HG03439 (cell line): ENCODE results near the gene KCNK18.
"Not testable (repeated sequence)": the region's sequence is repeated elsewhere in the genome, so short reads cannot be mapped to it uniquely, and the experiment has no call there.

Experiments
- ATAC-seq: cut with Tn5 transposase; IDR thresholded peaks from one replicate; pipeline ENCODE4 v1.9.1; 2021; ENCODE audit warnings: mild to moderate bottlenecking, moderate library complexity; ENCODE audit not compliant: unreplicated experiment

KCNK18 gene

DNA sequence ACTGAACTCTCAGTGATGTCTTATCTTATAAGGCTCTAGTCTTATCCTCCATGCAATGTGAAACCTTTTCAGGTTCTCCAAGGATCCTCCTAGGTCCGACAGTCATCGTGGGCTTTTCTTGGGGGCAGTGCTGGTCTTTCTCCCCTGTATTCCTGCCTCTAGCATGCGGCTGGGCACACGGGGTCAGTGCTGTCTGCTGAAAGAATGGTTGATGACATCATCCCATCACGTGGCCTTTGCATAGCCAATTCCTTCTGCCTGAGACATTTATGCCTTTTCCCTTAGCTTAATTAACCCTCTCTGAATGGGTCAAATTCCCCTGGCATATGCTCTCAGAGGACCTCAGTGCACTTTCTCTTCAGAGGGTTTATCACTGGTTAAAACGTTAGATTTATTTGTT is 27.0 kb upstream of the KCNK18 start:
- no peak for ATAC-seq

- ATAC-seq, result peak; percentile 76
Measured at GRCh38 chr10:117174439-117175214, 22.7 kb upstream of the KCNK18 start.

DNA sequence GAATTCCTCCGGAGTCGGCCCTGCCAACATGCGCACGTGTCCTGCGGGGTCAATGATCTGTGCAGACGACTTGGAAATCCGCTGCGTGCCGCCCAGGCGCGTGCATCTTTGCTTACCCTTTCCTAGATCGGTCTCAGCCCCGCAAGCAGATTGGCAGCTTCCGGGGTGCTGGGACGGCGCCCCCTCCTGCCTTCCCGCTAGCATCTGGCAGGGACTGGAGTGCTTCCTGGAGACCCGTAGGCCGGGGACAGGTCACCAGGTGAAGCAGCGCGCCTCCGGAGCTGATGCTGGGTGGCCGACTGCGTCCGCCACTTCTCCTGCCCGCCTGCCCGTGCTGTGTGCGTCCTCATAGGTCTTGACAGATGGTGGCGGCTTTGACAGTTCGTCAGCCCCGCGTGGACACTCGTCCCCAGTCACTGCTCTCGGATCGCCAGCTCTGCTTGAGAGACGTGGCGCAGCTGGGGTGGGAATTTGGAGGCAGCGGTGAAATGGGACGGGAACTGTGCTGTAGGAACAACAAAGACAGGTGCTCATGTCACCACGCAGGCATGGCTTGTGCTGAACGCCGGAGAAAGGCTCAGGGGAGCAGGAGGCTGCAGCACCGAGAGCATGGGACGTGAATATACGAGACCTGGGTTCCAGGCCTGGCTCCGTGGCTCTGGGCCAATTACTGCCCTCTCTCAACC is 21.9 kb upstream of the KCNK18 start:
- peak; percentile 40 for ATAC-seq

GRCh38 chr10:117175901-117176534 is 21.3 kb upstream of the KCNK18 start:
- ATAC-seq, result peak; percentile 54

- ATAC-seq, result no peak
Measured at GRCh38 chr10:117178190-117178589, 19.1 kb upstream of the KCNK18 start.

- no peak for ATAC-seq
Measured at GRCh38 chr10:117184296-117184695, 13.0 kb upstream of the KCNK18 start.

- no peak for ATAC-seq
Measured at GRCh38 chr10:117184821-117185220, 12.5 kb upstream of the KCNK18 start.

DNA sequence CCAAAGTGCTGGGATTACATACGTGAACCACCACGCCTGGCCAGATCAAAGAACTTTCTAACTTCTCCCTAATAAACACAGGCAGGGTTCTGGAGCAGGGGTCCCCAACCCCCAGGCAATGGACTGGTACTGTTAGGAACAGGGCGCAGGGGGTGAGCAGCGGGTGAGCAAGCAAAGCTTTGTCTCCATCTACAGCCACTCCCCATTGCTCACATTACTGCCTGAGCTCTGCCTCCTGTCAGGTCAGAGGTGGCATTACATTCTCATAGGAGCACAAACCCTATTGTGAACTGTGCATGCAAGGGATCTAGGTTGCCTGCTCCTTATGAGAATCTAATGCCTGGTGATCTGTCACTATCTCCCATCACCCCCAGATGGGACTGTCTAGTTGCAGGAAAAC is 11.5 kb upstream of the KCNK18 start:
- ATAC-seq, result not testable (repeated sequence)

DNA sequence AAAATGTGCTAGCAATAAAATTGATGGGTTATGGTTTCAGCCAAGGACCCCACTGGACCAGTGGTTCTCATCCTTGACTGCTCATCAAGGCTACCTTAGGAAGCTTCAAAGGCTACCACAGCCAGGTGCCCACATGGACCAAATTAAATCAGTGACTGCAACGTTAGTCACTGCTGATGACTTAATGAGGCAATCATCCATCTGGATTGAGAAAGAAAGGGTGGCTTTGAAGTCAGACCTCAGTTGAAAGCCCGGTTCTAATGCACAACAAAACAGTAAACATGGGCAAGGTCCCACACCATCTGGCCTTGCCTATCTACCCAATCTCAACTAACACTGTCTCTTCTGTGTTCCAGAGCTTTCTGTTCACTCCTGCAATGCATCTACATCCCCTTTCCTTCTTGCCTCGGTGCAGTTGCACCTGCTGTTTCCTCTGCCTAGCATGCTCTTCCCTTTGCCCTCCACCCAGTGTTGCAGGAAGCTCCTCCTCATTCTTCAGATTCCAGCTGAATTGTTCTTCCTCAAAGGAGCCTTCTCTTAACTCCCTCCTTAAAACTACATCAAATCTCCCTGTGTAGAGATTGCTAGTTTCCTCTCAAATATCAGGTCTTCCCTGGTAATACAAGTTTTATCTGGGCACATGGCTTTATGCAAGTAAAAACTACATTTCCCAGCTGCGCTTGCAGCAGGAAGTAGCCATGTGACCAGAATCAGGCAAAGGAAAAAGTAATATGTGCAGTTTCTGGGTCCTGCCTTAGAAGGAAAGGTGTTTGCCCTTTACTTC is 10.3 kb upstream of the KCNK18 start:
- no peak for ATAC-seq

- no peak for ATAC-seq
Measured at GRCh38 chr10:117188371-117188770, 8.9 kb upstream of the KCNK18 start.

DNA sequence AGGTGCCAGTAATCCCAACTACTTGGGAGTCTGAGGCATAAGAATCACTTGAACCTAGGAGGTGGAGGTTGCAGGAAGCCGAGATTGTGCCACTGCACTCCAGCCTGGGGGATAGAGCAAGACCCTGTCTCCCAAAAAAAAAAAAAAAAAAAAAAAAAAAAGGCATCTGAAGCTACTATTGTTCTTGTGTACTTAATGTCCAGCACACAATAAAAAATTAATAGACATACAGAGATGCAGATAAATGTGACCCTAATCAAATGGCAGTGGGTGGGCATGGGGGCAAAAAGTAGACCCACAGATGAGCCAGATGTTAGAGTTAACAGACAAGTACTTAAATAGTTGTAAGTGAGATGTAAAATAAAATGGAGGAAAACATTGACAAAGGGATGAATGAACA is 7.7 kb upstream of the KCNK18 start:
- ATAC-seq, result no peak

DNA sequence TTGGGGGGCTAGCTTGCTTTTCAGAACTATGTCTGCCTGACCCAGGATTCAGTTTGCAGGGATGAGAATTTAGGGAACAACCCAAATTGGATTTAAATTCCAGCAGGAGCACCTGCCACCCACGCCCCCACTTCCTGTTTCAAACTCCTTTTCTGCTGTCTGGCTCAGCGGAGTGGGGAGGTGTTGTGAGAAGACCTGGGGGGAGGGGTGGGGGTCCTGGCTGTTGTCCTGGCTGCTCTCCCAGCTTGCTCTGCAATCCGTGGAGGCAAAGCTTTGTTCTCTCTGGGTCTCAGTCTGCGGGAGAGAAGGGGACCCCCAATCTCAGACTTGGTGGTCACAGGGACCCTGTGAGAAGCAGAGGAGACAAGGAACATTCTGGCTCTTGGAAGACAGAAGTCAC is 799 bp downstream of the KCNK18 start:
- ATAC-seq, result no peak

- no peak for ATAC-seq
Measured at GRCh38 chr10:117201826-117202225, 4.5 kb downstream of the KCNK18 start.

- no peak for ATAC-seq
Measured at GRCh38 chr10:117204316-117204715, 7.0 kb downstream of the KCNK18 start.

DNA sequence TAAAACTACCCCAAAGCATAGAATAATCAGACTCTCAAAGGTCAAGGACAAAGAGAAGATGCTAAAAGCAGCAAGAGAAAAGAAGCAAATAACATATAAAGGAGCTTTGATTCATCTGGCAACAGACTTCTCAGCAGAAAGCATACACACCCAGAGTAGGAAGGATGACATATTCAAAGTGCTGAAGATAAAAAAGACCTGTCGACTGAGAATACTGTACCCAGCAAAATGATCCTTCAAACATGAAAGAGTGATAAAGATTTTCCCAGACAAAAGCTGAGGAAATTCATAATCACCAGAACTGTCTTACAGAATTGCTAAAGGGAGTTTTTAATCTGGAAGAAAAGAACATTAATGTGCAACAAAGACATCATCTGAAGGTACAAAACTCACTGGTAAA is 14.9 kb downstream of the KCNK18 start:
- ATAC-seq, result no peak

GRCh38 chr10:117214401-117214800 is 17.1 kb downstream of the KCNK18 start:
- no peak for ATAC-seq

DNA sequence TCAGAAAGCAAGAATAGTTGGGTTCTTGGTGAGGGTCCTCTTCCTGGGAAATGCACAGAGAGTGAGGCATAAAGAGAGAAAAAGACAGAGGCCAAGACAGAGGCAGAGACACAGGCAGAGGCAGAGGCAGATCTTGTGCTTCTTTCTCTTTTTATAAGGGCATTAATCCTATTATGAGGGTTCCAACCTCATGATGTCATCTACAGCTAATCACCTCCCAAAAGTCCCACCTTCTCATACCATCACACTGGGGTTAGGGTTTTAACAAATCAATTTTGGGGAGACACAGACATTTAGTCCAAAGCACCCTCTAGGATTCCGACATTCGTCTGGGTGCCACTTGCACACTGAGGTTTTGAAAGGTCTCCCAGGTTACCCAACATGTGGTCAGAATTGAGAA is 17.8 kb downstream of the KCNK18 start:
- no peak for ATAC-seq

GRCh38 chr10:117216028-117216427 is 18.7 kb downstream of the KCNK18 start:
- no peak for ATAC-seq

- ATAC-seq, result peak; percentile 83
Measured at GRCh38 chr10:117216611-117217195, 19.4 kb downstream of the KCNK18 start.

GRCh38 chr10:117217196-117217761 is 20.0 kb downstream of the KCNK18 start:
- ATAC-seq, result peak; percentile 26

DNA sequence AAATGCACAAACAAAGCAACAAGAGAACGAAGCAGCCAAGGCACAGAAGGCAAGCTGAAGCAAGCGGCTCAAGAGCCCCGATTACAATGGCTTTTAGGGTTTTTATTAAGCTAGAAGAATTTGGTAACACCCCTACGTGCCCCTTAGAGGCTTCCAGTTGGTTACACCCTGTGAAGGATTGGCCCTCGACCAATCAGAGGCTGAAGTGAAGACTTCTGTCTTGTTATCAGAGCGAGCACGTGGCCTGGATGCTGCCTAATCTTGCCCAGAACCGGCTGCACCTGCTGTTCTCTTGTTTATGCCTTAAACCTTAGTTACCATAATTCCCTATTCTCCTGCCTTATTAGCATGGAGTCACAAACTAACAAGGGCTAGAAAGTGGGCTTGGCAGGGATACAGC is 21.4 kb downstream of the KCNK18 start:
- no peak for ATAC-seq
